ENCODE data around the gene STRADB.
"Not testable (repeated sequence)": the region's sequence is repeated elsewhere in the genome, so short reads cannot be mapped to it uniquely, and the experiment has no call there.

STRADB gene

GRCh38 chr2:201451292-201452057 lies at the start of gene STRADB, which contains the start of gene TRAK2:
STRADB (plus strand) TSS chr2:201451740; CDS start chr2:201454841, 3,101 bp downstream.
TRAK2 (minus strand) TSS chr2:201451458; CDS start chr2:201420507, 30,951 bp downstream.
- DNase-seq, result peak; percentile 91

- DNase-seq, result no peak
Measured at GRCh38 chr2:201401815-201402214, 49.7 kb upstream of the STRADB start.

- DNase-seq, result no peak
Measured at GRCh38 chr2:201402651-201403562, 48.6 kb upstream of the STRADB start.

GRCh38 chr2:201403880-201404279 lies 47.7 kb upstream of the STRADB start:
- DNase-seq, result no peak

- DNase-seq, result no peak
Measured at GRCh38 chr2:201404699-201405280, 46.8 kb upstream of the STRADB start.

GRCh38 chr2:201406077-201406662 lies 45.4 kb upstream of the STRADB start:
- no peak for DNase-seq

GRCh38 chr2:201407265-201407664 lies 44.3 kb upstream of the STRADB start:
- DNase-seq, result no peak

- no peak for DNase-seq
Measured at GRCh38 chr2:201408931-201409330, 42.6 kb upstream of the STRADB start.

GRCh38 chr2:201411421-201411820 lies 40.1 kb upstream of the STRADB start:
- no peak for DNase-seq

GRCh38 chr2:201413143-201413542 lies 38.4 kb upstream of the STRADB start:
- no peak for DNase-seq

- no peak for DNase-seq
Measured at GRCh38 chr2:201413552-201413951, 38.0 kb upstream of the STRADB start.

- DNase-seq, result no peak
Measured at GRCh38 chr2:201414099-201415023, 37.2 kb upstream of the STRADB start.

GRCh38 chr2:201415149-201415548 lies 36.4 kb upstream of the STRADB start:
- no peak for DNase-seq

GRCh38 chr2:201419057-201419635 lies 32.4 kb upstream of the STRADB start:
- no peak for DNase-seq

- DNase-seq, result no peak
Measured at GRCh38 chr2:201419986-201420385, 31.6 kb upstream of the STRADB start.

- DNase-seq, result no peak
Measured at GRCh38 chr2:201420442-201421113, 31.0 kb upstream of the STRADB start.

GRCh38 chr2:201425952-201426351 lies 25.6 kb upstream of the STRADB start:
- DNase-seq, result no peak

GRCh38 chr2:201428366-201428765 lies 23.2 kb upstream of the STRADB start:
- DNase-seq, result not testable (repeated sequence)

- not testable (repeated sequence) for DNase-seq
Measured at GRCh38 chr2:201429835-201430234, 21.7 kb upstream of the STRADB start.

GRCh38 chr2:201430322-201430721 lies 21.2 kb upstream of the STRADB start:
- not testable (repeated sequence) for DNase-seq

- DNase-seq, result no peak
Measured at GRCh38 chr2:201430839-201431238, 20.7 kb upstream of the STRADB start.

Measured in T1000 (cell line).